Lower leg skin (tissue), 4 donors: Measurements from ENCODE around the gene MAFB. TPM values are rescaled to one million over a fixed set of nuclear protein-coding genes. Genes with fewer than 3 reads are reported as not detected.
A peak's percentile ranks its signal among the peaks of the same experiment; 100 is the strongest.

ENCODE experiments used
- DNase-seq, 2 donors: peaks; one replicate each; pipeline ENCODE4 v3.0.0-alpha.2; 2019; ENCODE audit warnings: low spot score in 2 of 2
- H3K4me3 ChIP-seq: fragments of 200-600 bp; sonication (generic); 2 replicates; pipeline ENCODE4 v1.5.1; 2017; ENCODE audit warnings: mild to moderate bottlenecking, low read depth; ENCODE audit not compliant: poor library complexity, severe bottlenecking
- POLR2A ChIP-seq, 2 donors: fragments of 450-650 bp; IDR thresholded peaks; one replicate each; pipeline ENCODE4 v1.6.1; 2016 to 2017; ENCODE audit warnings: antibody characterized with exemption in 2 of 2, mild to moderate bottlenecking in 1 of 2, moderate library complexity in 1 of 2
- WGBS, 2 donors: methylation state at CpG; one replicate each; pipeline ENCODE4 v1.1.5; 2018; 5-methylcytosine and 5-hydroxymethylcytosine counted together
- intact Hi-C: fragments of 100-400 bp; cut with DNase I; formaldehyde crosslinking; loops from one replicate; pipeline ENCODE4 v1.15.0; 2023; ENCODE audit warnings: low total_unique reads
- total RNA-seq, 4 donors: library from RNA; depleted of rRNA; stranded (reverse); fragments of >200 nt; gene quantifications; one replicate each; pipeline ENCODE4 v1.1.0, GENCODE V29; 2016
- TF ChIP-seq, protein P1 (sequence below), 3 donors: fragments of 450-650 bp; IDR thresholded peaks; one replicate each; pipeline ENCODE4 v1.5.1; 2016; ENCODE audit warnings: antibody characterized with exemption in 3 of 3, mild to moderate bottlenecking in 3 of 3, moderate library complexity in 2 of 3

The MAFB gene
- total RNA-seq, 4 donors from 2014 or later: 40.4 to 96.8 (median 60.8) TPM

DNA sequence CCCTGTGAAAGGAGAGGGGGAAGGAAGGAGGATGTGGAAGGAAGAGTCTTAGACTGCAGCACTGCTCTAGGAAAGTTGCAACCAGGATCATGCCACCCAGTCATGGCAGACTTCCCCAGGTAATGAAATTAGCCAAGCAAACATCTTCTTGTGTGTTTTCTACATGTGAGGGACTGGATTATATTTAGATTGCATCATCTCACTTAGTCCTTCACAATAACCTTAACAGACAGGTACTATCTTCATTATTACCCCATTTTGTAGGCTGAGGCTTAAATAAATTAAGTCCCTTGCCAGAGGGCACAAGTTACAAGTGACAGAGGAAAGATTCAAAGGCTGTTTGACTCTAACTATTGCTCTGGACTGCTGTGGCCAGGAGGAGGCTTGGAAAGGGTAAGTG, 9.7 kb upstream of the MAFB start:
- intact Hi-C loops: loop anchor here (10.0 kb wide), 1 partner anchor 1434 kb away; no protein-coding TSS in a partner anchor
- DNase-seq: no peak
- no peak overlapping the region for H3K4me3 ChIP-seq
- TF ChIP-seq, protein P1, sequence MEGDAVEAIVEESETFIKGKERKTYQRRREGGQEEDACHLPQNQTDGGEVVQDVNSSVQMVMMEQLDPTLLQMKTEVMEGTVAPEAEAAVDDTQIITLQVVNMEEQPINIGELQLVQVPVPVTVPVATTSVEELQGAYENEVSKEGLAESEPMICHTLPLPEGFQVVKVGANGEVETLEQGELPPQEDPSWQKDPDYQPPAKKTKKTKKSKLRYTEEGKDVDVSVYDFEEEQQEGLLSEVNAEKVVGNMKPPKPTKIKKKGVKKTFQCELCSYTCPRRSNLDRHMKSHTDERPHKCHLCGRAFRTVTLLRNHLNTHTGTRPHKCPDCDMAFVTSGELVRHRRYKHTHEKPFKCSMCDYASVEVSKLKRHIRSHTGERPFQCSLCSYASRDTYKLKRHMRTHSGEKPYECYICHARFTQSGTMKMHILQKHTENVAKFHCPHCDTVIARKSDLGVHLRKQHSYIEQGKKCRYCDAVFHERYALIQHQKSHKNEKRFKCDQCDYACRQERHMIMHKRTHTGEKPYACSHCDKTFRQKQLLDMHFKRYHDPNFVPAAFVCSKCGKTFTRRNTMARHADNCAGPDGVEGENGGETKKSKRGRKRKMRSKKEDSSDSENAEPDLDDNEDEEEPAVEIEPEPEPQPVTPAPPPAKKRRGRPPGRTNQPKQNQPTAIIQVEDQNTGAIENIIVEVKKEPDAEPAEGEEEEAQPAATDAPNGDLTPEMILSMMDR (IDR thresholded peaks at IDR 0.05): no peak
- TF ChIP-seq POLR2A (IDR thresholded peaks at IDR 0.05): no peak

DNA sequence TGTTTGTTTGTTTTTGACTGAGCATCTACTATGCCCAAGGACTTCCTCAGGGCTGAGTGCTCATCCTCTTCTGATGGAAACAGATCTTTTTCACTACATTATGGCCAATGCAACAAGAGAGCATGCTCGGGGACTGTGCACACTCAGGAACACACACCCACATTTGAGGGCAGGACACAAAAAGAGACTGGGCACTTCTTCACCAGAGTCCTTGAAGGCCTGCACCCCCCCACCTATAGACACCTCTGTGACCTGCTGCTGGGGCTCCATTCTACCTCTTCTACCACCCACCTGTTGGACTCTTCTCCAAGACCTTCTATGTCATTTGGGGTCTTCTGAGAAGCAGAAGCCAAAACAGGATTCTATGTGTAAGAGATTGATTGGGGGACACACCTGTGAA, 9.2 kb upstream of the MAFB start:
- no peak overlapping the region for H3K4me3 ChIP-seq
- intact Hi-C loops: loop anchor here (10.0 kb wide), 1 partner anchor 1433 kb away; no protein-coding TSS in a partner anchor
- TF ChIP-seq, protein P1 (IDR thresholded peaks at IDR 0.05): no peak
- no peak for TF ChIP-seq POLR2A (IDR thresholded peaks at IDR 0.05)
- WGBS, 2 donors: 90 to 95% methylated on average over 1 of the region's 1 CpG
- no peak for DNase-seq

DNA sequence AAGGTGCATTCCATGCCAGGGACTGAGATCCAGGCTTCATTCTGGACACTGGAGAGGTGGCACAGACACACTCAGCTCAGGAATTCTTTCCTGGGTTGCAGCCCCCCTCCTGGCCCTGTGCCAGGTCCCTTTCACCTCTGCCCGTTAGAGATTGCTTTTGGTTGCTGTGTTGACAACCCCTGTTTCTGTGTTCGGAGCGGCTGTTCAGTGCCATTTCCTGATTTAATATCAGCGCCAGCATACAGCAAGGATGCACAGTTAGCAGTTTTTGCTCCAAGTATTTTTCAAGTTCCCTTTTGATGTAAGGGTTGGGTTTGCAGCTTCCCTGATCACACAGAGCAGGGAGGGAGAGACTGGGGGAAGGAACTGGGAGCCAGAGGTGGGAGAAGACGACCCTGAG, 8.5 kb upstream of the MAFB start:
- no peak for TF ChIP-seq POLR2A (IDR thresholded peaks at IDR 0.05)
- TF ChIP-seq, protein P1 (IDR thresholded peaks at IDR 0.05): no peak
- intact Hi-C loops: loop anchor here (10.0 kb wide), 1 partner anchor 1433 kb away; no protein-coding TSS in a partner anchor
- 10 to 23% methylated on average over 5 of the region's 5 CpGs for WGBS, 2 donors
- no peak overlapping the region for H3K4me3 ChIP-seq
- no peak for DNase-seq

DNA sequence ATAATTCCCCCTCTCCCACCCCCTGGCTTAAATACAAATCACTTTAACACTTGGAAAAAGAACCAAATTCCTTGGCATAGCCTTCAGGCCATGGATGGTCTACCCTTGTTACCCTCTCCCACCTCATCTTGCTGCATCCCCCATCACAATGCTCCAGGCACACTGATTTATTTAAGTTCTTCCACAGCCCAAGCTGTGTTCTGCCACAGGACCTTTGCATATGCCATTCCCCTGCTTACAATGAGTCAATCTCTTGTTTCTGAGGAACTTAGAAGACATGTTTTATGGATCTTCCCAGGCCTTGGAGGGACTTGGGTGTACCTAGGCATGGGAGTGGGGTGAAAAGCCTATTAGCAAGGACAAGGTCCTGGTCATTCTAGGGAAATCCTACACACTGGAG, 6.2 kb upstream of the MAFB start:
- TF ChIP-seq, protein P1 (IDR thresholded peaks at IDR 0.05): no peak
- TF ChIP-seq POLR2A (IDR thresholded peaks at IDR 0.05): no peak
- peak in 1 of 2 donors; percentile 0 for DNase-seq
- H3K4me3 ChIP-seq: no peak overlapping the region
- intact Hi-C loops: loop anchor here (10.0 kb wide), 1 partner anchor 1430 kb away; no protein-coding TSS in a partner anchor

DNA sequence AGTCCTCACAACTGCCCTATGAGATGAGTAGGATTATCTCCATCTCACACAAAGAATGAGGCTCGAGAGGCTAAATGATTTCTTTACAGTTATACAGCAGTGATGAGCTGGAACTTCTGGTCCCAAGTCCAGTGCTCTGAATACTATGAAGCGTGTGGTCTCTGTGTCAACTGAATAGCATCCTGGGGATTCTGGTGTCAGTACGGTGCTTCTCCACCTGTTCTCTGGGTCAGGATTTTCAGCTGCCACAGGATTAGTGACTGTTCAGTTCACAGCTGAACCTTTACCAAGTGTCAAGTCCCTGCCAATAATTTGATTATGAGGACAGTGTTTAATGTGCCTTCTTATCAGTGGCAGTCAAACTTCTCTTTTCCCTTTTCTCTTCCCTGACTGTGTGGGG, 5.2 kb upstream of the MAFB start:
- DNase-seq: peak in 1 of 2 donors; percentile 6
- TF ChIP-seq, protein P1 (IDR thresholded peaks at IDR 0.05): no peak
- TF ChIP-seq POLR2A (IDR thresholded peaks at IDR 0.05): no peak
- WGBS, 2 donors: 92 to 94% methylated on average over 3 of the region's 3 CpGs
- no peak overlapping the region for H3K4me3 ChIP-seq
- intact Hi-C loops: loop anchor here (10.0 kb wide), 1 partner anchor 1429 kb away; no protein-coding TSS in a partner anchor
